ENCODE data around the gene NRXN3.

Gene NRXN3

GRCh38 chr14:78697341-78697740 lies 527.2 kb downstream of the NRXN3 start:
- in situ Hi-C loops (cut with MboI; ENCODE audit: low sequenced_read_pairs): no loop called here

- in situ Hi-C loops (cut with MboI; ENCODE audit: low sequenced_read_pairs): no loop called here
Measured at GRCh38 chr14:78698991-78699390, 528.8 kb downstream of the NRXN3 start.

GRCh38 chr14:78700236-78700635 lies 530.1 kb downstream of the NRXN3 start:
- in situ Hi-C loops (cut with MboI; ENCODE audit: low sequenced_read_pairs): no loop called here

GRCh38 chr14:78701246-78701645 lies 531.1 kb downstream of the NRXN3 start:
- in situ Hi-C loops (cut with MboI; ENCODE audit: low sequenced_read_pairs): no loop called here

- in situ Hi-C loops (cut with MboI; ENCODE audit: low sequenced_read_pairs): no loop called here
Measured at GRCh38 chr14:78704965-78705364, 534.8 kb downstream of the NRXN3 start.

- in situ Hi-C loops (cut with MboI; ENCODE audit: low sequenced_read_pairs): no loop called here
Measured at GRCh38 chr14:78705989-78706388, 535.8 kb downstream of the NRXN3 start.

- in situ Hi-C loops (cut with MboI; ENCODE audit: low sequenced_read_pairs): no loop called here
Measured at GRCh38 chr14:78709795-78710557, 539.8 kb downstream of the NRXN3 start.

- in situ Hi-C loops (cut with MboI; ENCODE audit: low sequenced_read_pairs): no loop called here
Measured at GRCh38 chr14:78710963-78711362, 540.8 kb downstream of the NRXN3 start.

GRCh38 chr14:78713716-78714115 lies 543.5 kb downstream of the NRXN3 start:
- in situ Hi-C loops (cut with MboI; ENCODE audit: low sequenced_read_pairs): no loop called here

- in situ Hi-C loops (cut with MboI; ENCODE audit: low sequenced_read_pairs): no loop called here
Measured at GRCh38 chr14:78714711-78715110, 544.5 kb downstream of the NRXN3 start.

- in situ Hi-C loops (cut with MboI; ENCODE audit: low sequenced_read_pairs): no loop called here
Measured at GRCh38 chr14:78721756-78722480, 551.7 kb downstream of the NRXN3 start.

GRCh38 chr14:78725086-78725485 lies 554.9 kb downstream of the NRXN3 start:
- in situ Hi-C loops (cut with MboI; ENCODE audit: low sequenced_read_pairs): no loop called here

- in situ Hi-C loops (cut with MboI; ENCODE audit: low sequenced_read_pairs): no loop called here
Measured at GRCh38 chr14:78737116-78737515, 566.9 kb downstream of the NRXN3 start.

GRCh38 chr14:78737601-78738000 lies 567.4 kb downstream of the NRXN3 start:
- in situ Hi-C loops (cut with MboI; ENCODE audit: low sequenced_read_pairs): no loop called here

GRCh38 chr14:78746086-78746595 lies 576.0 kb downstream of the NRXN3 start:
- in situ Hi-C loops (cut with MboI; ENCODE audit: low sequenced_read_pairs): no loop called here

- in situ Hi-C loops (cut with MboI; ENCODE audit: low sequenced_read_pairs): no loop called here
Measured at GRCh38 chr14:78747813-78748212, 577.6 kb downstream of the NRXN3 start.

GRCh38 chr14:78752518-78753188 lies 582.5 kb downstream of the NRXN3 start:
- in situ Hi-C loops (cut with MboI; ENCODE audit: low sequenced_read_pairs): no loop called here

GRCh38 chr14:78754059-78754458 lies 583.9 kb downstream of the NRXN3 start:
- in situ Hi-C loops (cut with MboI; ENCODE audit: low sequenced_read_pairs): no loop called here

- in situ Hi-C loops (cut with MboI; ENCODE audit: low sequenced_read_pairs): no loop called here
Measured at GRCh38 chr14:78758333-78758732, 588.2 kb downstream of the NRXN3 start.

GRCh38 chr14:78762331-78762730 lies 592.2 kb downstream of the NRXN3 start:
- in situ Hi-C loops (cut with MboI; ENCODE audit: low sequenced_read_pairs): no loop called here

- in situ Hi-C loops (cut with MboI; ENCODE audit: low sequenced_read_pairs): no loop called here
Measured at GRCh38 chr14:78763746-78764145, 593.6 kb downstream of the NRXN3 start.

GRCh38 chr14:78764240-78764639 lies 594.1 kb downstream of the NRXN3 start:
- in situ Hi-C loops (cut with MboI; ENCODE audit: low sequenced_read_pairs): no loop called here

Data from HL-60/S4 treated with phorbol 12-myristate 13-acetate at 8.2 ng/mL for 4 days and 3 days (cell line).